ENCODE data around the gene CACNA1I.

The CACNA1I gene

DNA sequence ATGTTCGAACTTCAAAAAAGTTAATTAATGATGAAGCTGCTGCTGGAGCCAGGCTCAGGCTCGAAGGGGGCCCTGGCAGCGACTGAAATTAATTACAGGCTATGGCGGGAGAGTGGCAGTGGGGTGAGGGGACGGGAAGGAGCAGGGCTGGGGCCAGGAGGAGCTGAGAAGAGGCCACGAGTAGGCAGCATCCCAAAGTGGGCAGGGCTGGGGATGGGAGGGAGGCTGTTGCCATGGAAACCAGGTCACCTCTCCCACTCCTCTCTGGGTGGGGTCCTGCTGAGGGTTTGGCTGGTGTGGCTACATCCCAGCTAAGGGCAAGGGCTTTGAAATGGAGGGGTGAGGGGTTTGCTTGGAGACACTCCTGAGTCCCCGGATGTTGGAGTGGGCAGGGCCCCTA is 23.9 kb downstream of the CACNA1I start:
- no peak for DNase-seq (ENCODE audit: low spot score)
- in situ Hi-C loops (cut with MboI; ENCODE audit: low sequenced_read_pairs, unreplicated experiment): no loop called here
- no peak for TF ChIP-seq CTCF (IDR thresholded peaks at IDR 0.05; ENCODE audit: borderline replicate concordance, control extremely low read depth, extremely low read depth, insufficient read depth, missing control alignments)

- in situ Hi-C loops (cut with MboI; ENCODE audit: low sequenced_read_pairs, unreplicated experiment): no loop called here
- no peak for DNase-seq (ENCODE audit: low spot score)
- TF ChIP-seq CTCF (IDR thresholded peaks at IDR 0.05; ENCODE audit: borderline replicate concordance, control extremely low read depth, extremely low read depth, insufficient read depth, missing control alignments): no peak
Measured at GRCh38 chr22:39595622-39596172, 25.1 kb downstream of the CACNA1I start.

DNA sequence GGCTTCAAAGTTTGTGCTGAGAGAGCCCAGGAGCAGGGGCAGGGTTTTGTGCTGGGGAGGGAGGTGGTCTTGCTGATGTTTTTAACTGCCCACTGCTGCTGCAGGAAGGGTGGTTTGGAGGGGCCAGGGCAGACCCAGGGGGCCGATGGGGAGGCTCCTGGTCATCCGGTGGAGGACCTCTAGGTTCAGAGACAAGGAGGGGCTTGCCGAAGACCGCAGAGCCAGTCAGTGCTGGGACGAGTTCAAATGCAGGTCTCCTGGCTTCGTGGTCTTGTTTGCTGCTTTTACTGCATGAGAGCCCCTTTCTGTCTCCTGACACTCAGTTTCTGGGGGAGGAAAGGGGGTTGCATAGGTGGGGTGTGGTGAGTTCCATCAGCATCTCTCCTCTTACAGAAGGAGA is 26.0 kb downstream of the CACNA1I start:
- no peak for TF ChIP-seq CTCF (IDR thresholded peaks at IDR 0.05; ENCODE audit: borderline replicate concordance, control extremely low read depth, extremely low read depth, insufficient read depth, missing control alignments)
- in situ Hi-C loops (cut with MboI; ENCODE audit: low sequenced_read_pairs, unreplicated experiment): no loop called here
- DNase-seq (ENCODE audit: low spot score): no peak

- no peak for TF ChIP-seq CTCF (IDR thresholded peaks at IDR 0.05; ENCODE audit: borderline replicate concordance, control extremely low read depth, extremely low read depth, insufficient read depth, missing control alignments)
- DNase-seq (ENCODE audit: low spot score): no peak
- in situ Hi-C loops (cut with MboI; ENCODE audit: low sequenced_read_pairs, unreplicated experiment): no loop called here
Measured at GRCh38 chr22:39597236-39597869, 26.8 kb downstream of the CACNA1I start.

DNA sequence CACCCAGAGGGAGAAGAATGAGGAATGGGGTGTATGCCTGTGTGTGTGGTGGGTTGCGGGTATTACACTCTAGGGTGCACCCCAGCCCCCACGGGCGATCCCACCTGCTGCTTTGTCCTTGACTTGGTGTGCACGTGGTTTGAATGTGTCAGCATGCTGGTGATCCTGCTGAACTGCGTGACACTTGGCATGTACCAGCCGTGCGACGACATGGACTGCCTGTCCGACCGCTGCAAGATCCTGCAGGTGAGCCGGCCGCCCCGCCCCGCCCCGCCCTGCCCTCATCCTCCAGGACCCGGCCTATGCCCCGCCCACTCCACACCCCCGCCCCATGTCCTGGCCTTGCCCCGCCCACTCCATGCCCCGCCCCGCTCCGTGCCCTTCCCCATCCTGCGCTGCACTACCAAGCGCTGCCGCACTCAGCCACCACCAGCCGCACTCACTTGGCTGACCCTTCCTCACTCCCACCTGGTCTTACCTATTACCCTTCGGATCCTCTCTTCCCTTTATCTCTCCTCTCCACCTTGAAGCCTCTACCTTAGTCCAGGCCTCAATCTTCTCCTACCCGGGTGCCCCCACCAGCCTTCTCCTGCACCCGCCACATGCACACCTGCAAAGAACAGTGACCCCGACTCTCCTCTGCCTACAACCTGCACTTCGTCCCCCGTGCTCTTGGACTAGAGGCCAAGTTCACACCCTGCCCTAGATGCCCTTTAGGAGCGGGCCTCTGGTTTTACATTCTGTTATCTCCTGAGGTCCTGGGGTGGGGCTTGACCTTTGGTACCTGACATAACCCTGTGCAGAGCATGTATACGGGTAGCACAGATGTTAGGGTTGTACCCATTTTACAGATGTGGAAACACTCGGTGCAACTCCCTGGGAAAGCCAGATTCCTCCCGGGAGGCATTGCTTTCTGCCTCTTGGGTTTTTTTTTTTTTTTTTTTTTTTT is 27.7 kb downstream of the CACNA1I start:
- no peak for TF ChIP-seq CTCF (IDR thresholded peaks at IDR 0.05; ENCODE audit: borderline replicate concordance, control extremely low read depth, extremely low read depth, insufficient read depth, missing control alignments)
- in situ Hi-C loops (cut with MboI; ENCODE audit: low sequenced_read_pairs, unreplicated experiment): no loop called here
- DNase-seq (ENCODE audit: low spot score): peak; percentile 81

DNA sequence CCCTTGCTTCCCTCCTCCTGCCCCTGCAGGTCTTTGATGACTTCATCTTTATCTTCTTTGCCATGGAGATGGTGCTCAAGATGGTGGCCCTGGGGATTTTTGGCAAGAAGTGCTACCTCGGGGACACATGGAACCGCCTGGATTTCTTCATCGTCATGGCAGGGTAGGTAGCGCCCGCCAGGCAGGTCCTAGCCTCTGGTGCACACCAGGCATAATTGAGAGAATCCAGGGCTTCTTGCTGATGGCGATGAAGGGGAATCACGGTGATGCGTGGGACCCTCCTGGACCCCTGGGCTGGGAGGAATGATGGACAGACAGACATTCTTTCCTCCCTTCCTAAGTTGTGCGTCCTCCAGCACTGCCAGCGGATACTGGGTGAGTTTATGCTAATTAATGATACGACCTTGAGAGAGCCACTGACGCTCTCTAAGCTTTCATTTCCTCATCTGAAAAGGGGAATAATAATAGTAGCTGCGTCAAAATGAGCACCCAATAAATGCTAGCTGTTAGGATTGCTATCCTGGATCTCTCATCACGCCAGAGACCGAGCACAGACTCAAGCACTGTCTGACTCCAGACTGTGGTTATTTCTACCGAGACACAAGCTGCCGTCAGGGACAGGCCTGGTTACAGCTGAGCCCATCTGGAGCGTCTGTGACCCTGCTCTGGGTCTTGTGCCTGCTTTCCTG is 30.1 kb downstream of the CACNA1I start:
- TF ChIP-seq CTCF (IDR thresholded peaks at IDR 0.05; ENCODE audit: borderline replicate concordance, control extremely low read depth, extremely low read depth, insufficient read depth, missing control alignments): no peak
- in situ Hi-C loops (cut with MboI; ENCODE audit: low sequenced_read_pairs, unreplicated experiment): loop anchor here (10.0 kb wide), 1 partner anchor 66 kb away; the partner anchor contains the start of gene RPS19BP1
- DNase-seq (ENCODE audit: low spot score): no peak
